ENCODE measurements around the gene SPATS2L. TPM values are rescaled to one million over a fixed set of nuclear protein-coding genes. Genes with fewer than 3 reads are reported as not detected.

SPATS2L gene
- total and polyA plus RNA-seq, 2 of the 13 experiments (the other 11 are each of a cell fraction or from before 2014, with no cell fraction given): 154 to 212 TPM

GRCh38 chr2:200365209-200365608 is 58.7 kb downstream of the SPATS2L start:
- no peaks in the 10 kb centered on the region for H3K9me3 ChIP-seq (ENCODE audit: low read length)
- ChIA-PET POLR2A (no interaction called here), CTCF (ENCODE audit: low intra/inter-chr PET ratio, low total read pairs) (no interaction called here)
- peaks cover 28% of the 10 kb centered on the region for H4K20me1 ChIP-seq (ENCODE audit: insufficient read depth, low read length)
- H3K27ac ChIP-seq (ENCODE audit: extremely low read length, insufficient read depth, low read length): peak overlapping the region; percentile 1
- H3K27me3 ChIP-seq (ENCODE audit: control insufficient read depth in 1 of 2, insufficient read depth in 2 of 2, low read length in 2 of 2): no peaks in the 10 kb centered on the region
- H3K9ac ChIP-seq (ENCODE audit: insufficient read depth, low read depth, low read length): no peak overlapping the region
- BruUV-seq (replicated peaks): no TSS peak
- no peak overlapping the region for H3K4me3 ChIP-seq (replicated peaks in 1 of 3; ENCODE audit: insufficient read depth in 1 of 3, low read depth in 2 of 3, low read length in 3 of 3)
- 94% methylated on average over 3 of the region's 3 CpGs for WGBS (ENCODE audit: low lambda C conversion rate)
- FAIRE-seq: no peak
- peaks cover 94% of the 10 kb centered on the region for H3K79me2 ChIP-seq (ENCODE audit: insufficient read depth, low read length)
- DNase-seq (ENCODE audit: low spot score): no peak
- H3K36me3 ChIP-seq (replicated peaks in 1 of 2; ENCODE audit: control insufficient read depth in 1 of 2, insufficient read depth in 2 of 2, low read length in 2 of 2): peaks cover 5 to 17% of the 10 kb centered on the region in 2 experiments; a peak in 4 of 5 replicates
- TF ChIP-seq RBFOX2 (IDR thresholded peaks at IDR 0.05; ENCODE audit: low read depth, low read length): no peak
- no peak for TF ChIP-seq RAD51 (IDR thresholded peaks at IDR 0.05; ENCODE audit: borderline replicate concordance)
- no peak for TF ChIP-seq ZNF678 (CRISPR knock-in tag; IDR thresholded peaks at IDR 0.05)
- no peak for TF ChIP-seq ZNF841 (CRISPR knock-in tag; IDR thresholded peaks at IDR 0.05; ENCODE audit: borderline replicate concordance)
- TF ChIP-seq TCF7L2 (IDR thresholded peaks at IDR 0.05; ENCODE audit: low read depth, low read length): no peak
- no peak for TF ChIP-seq FOXM1 (CRISPR knock-in tag; IDR thresholded peaks at IDR 0.05)
- no peak for TF ChIP-seq SUZ12 (IDR thresholded peaks at IDR 0.05; ENCODE audit: low read depth, low read length)
- in situ Hi-C loops (cut with HindIII; ENCODE audit: extremely low pct_ligation_motif_present, low pct_unique_long_range_greater_than_20kb): no loop called here
- ATAC-seq: peak; percentile 56
- H3K4me1 ChIP-seq (ENCODE audit: insufficient read depth, low read length): peaks cover 71% of the 10 kb centered on the region
- intact Hi-C loops (cut with micrococcal nuclease; ENCODE audit: unreplicated experiment): loop anchor here (10.0 kb wide), 1 partner anchor 380 kb away; no protein-coding TSS in a partner anchor
- no peak overlapping the region for H2AFZ ChIP-seq (ENCODE audit: low read length)
- H3K4me2 ChIP-seq (ENCODE audit: low read depth, low read length): no peak overlapping the region

- DNase-seq (ENCODE audit: low spot score): peak; percentile 91
- Histone ChIP-seq H3K79me2 (ENCODE audit: insufficient read depth, low read length) (peaks cover 95% of the 10 kb centered on the region), H3K9me3 (ENCODE audit: low read length) (no peaks in the 10 kb centered on the region), H3K36me3 (replicated peaks in 1 of 2; ENCODE audit: control insufficient read depth in 1 of 2, insufficient read depth in 2 of 2, low read length in 2 of 2) (peaks cover 7 to 28% of the 10 kb centered on the region in 2 experiments), H4K20me1 (ENCODE audit: insufficient read depth, low read length) (peaks cover 22% of the 10 kb centered on the region), H3K4me2 (ENCODE audit: low read depth, low read length) (peak overlapping the region; percentile 34), H3K27ac (ENCODE audit: extremely low read length, insufficient read depth, low read length) (peak overlapping the region; percentile 47), H3K9ac (ENCODE audit: insufficient read depth, low read depth, low read length) (no peak overlapping the region), H3K4me1 (ENCODE audit: insufficient read depth, low read length) (peaks cover 73% of the 10 kb centered on the region), H2AFZ (ENCODE audit: low read length) (no peak overlapping the region), H3K27me3 (ENCODE audit: control insufficient read depth in 1 of 2, insufficient read depth in 2 of 2, low read length in 2 of 2) (no peaks in the 10 kb centered on the region), H3K4me3 (replicated peaks in 1 of 3; ENCODE audit: insufficient read depth in 1 of 3, low read depth in 2 of 3, low read length in 3 of 3) (no peak overlapping the region)
- BruUV-seq (replicated peaks): no TSS peak
- WGBS (ENCODE audit: low lambda C conversion rate): 0% methylated on average over 2 of the region's 2 CpGs
- peak; percentile 92 for FAIRE-seq
- intact Hi-C loops (cut with micrococcal nuclease; ENCODE audit: unreplicated experiment): loop anchor here (1.0 to 10.0 kb wide), 4 partner anchors 38 to 382 kb away; no protein-coding TSS in a partner anchor
- CTCF ChIA-PET (ENCODE audit: low intra/inter-chr PET ratio, low total read pairs): no interaction called here
- peak; percentile 56 for ATAC-seq
- in situ Hi-C loops (cut with HindIII; ENCODE audit: extremely low pct_ligation_motif_present, low pct_unique_long_range_greater_than_20kb): no loop called here
- POLR2A ChIA-PET: no interaction called here
- peak; percentile 95 for TF ChIP-seq RBM22 (optimal IDR thresholded peaks at IDR 0.05; ENCODE audit: low read length)
- peak; percentile 71; the same call in 1 of the 2 replicates for TF ChIP-seq ZNF441 (CRISPR knock-in tag; IDR thresholded peaks at IDR 0.05; ENCODE audit: borderline replicate concordance)
- TF ChIP-seq MIER2 (CRISPR knock-in tag; IDR thresholded peaks at IDR 0.05): 0 out of 2 replicates have a peak, but pooled peaks have one; percentile 75
- no peak for TF ChIP-seq MBNL3 (CRISPR knock-in tag; conservative IDR thresholded peaks at IDR 0.05)
- no peak for TF ChIP-seq LCORL (IDR thresholded peaks at IDR 0.05)
- peak; percentile 62; the same call in 1 of the 2 replicates for TF ChIP-seq LCORL (CRISPR knock-in tag; IDR thresholded peaks at IDR 0.05)
- no peak for TF ChIP-seq ATF5 (CRISPR knock-in tag; IDR thresholded peaks at IDR 0.05; ENCODE audit: low read depth)
- no peak for TF ChIP-seq MAZ (IDR thresholded peaks at IDR 0.05; ENCODE audit: borderline replicate concordance, low read depth, low read length)
- no peak for TF ChIP-seq MAZ (CRISPR knock-in tag; IDR thresholded peaks at IDR 0.05; ENCODE audit: low read depth)
- TF ChIP-seq GLMP (CRISPR knock-in tag; IDR thresholded peaks at IDR 0.05; ENCODE audit: borderline replicate concordance): no peak
- peak; percentile 70; the same call in 1 of the 2 replicates for TF ChIP-seq ZSCAN29 (CRISPR knock-in tag; conservative IDR thresholded peaks at IDR 0.05)
- peak; percentile 73; the same call in 1 of the 2 replicates for TF ChIP-seq ZKSCAN8 (CRISPR knock-in tag; IDR thresholded peaks at IDR 0.05; ENCODE audit: borderline replicate concordance)
These were observed 60.7 kb downstream of the SPATS2L start for GRCh38 chr2:200367155-200367554.
